Loucy (cell line): ENCODE data around the gene ITPKB.

Experiments used
- EZH2phosphoT487 ChIP-seq: fragments of 200-600 bp; IDR thresholded peaks from 2 replicates; pipeline ENCODE4 v1.6.1; 2018; ENCODE audit warnings: antibody characterized with exemption, mild to moderate bottlenecking, moderate library complexity, borderline replicate concordance
- TF ChIP-seq, protein P1 (sequence below): fragments of 200-600 bp; sonication (generic); conservative IDR thresholded peaks from 2 replicates; pipeline ENCODE4 v1.5.1; 2014; ENCODE audit warnings: mild to moderate bottlenecking, antibody characterized with exemption, low read length

DNA sequence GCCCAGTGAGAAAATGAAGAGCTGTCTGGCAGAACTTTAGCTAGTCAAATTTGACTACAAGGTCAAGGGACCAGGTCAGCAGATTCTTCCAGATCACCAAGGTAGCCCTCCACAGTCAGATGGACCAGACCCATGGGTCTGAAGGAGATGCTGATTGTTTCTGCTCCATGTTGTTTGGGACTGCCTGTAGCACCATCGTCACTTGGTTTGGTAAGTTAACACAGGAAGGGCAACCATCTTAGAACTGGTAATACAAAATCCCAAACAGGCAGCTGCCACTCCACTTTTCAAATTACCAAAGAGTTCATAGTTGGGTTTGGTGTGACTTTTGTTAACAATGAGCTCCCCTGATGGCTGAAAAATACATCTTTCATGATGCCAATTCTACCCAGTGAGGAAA, 9.0 kb downstream of the ITPKB start:
- TF ChIP-seq, protein P1, sequence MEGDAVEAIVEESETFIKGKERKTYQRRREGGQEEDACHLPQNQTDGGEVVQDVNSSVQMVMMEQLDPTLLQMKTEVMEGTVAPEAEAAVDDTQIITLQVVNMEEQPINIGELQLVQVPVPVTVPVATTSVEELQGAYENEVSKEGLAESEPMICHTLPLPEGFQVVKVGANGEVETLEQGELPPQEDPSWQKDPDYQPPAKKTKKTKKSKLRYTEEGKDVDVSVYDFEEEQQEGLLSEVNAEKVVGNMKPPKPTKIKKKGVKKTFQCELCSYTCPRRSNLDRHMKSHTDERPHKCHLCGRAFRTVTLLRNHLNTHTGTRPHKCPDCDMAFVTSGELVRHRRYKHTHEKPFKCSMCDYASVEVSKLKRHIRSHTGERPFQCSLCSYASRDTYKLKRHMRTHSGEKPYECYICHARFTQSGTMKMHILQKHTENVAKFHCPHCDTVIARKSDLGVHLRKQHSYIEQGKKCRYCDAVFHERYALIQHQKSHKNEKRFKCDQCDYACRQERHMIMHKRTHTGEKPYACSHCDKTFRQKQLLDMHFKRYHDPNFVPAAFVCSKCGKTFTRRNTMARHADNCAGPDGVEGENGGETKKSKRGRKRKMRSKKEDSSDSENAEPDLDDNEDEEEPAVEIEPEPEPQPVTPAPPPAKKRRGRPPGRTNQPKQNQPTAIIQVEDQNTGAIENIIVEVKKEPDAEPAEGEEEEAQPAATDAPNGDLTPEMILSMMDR = no peak
- TF ChIP-seq EZH2phosphoT487 = no peak
